ENCODE measurements around the gene CTR9. TPM values are rescaled to one million over a fixed set of nuclear protein-coding genes. Genes with fewer than 3 reads are reported as not detected.
A peak's percentile ranks its signal among the peaks of the same experiment; 100 is the strongest.

Gene CTR9
- total and polyA plus RNA-seq, 4 experiments from 2014 or later = 39.7 to 68.6 (median 58.0) TPM

GRCh38 chr11:10800292-10800691 is 49.2 kb downstream of the CTR9 start:
- POLR2A ChIA-PET (ENCODE audit: partially characterized antibody) = interaction anchor here (1.1 to 15.4 kb wide), 3 partner anchors 7 to 57 kb away, joined by 3 to 263 read pairs (median 33); partner anchors contain the start of genes CTR9, EIF4G2 and ZBED5
- intact Hi-C loops (cut with micrococcal nuclease) = loop anchor here (1.0 kb wide), 1 partner anchor 8 kb away; no protein-coding TSS in a partner anchor
- Histone ChIP-seq H3K27me3 (ENCODE audit: insufficient read depth, low read length) (no peaks in the 10 kb centered on the region), H3K9me3 (ENCODE audit: control insufficient read depth in 1 of 2, low read length in 2 of 2) (no peaks in the 10 kb centered on the region), H3K36me3 (ENCODE audit: insufficient read depth, low read length) (peaks cover 91% of the 10 kb centered on the region), H3K4me3 (ENCODE audit: low read length in 2 of 2) (no peak overlapping the region), H3K27ac (ENCODE audit: low read depth, low read length) (no peak overlapping the region), H3K4me1 (ENCODE audit: insufficient read depth, low read length) (peaks cover 87% of the 10 kb centered on the region)
- Mint-ChIP-seq H3K4me1 (peaks cover 59 to 88% (median 73%) of the 10 kb centered on the region in 4 donors), H3K4me3 (peak overlapping the region in 5 of 8 donors; percentile 28 to 76 (median 43)), H3K27ac (peak overlapping the region; percentile 4 to 80 (median 71)), H3K36me3 (peaks cover 67 to 88% of the 10 kb centered on the region in 2 donors), H3K9me3 (peaks cover 0 to 1% (median 0%) of the 10 kb centered on the region in 8 donors), H3K27me3 (no peaks in the 10 kb centered on the region)
- CTCF ChIA-PET (ENCODE audit: partially characterized antibody) = interaction anchor here (7.1 kb wide), 1 partner anchor 9 kb away, joined by 74 read pairs; no protein-coding TSS in a partner anchor
- DNase-seq = peak in 2 of 5 donors; percentile 22 to 26

GRCh38 chr11:10803676-10804075 is 52.6 kb downstream of the CTR9 start:
- intact Hi-C loops (cut with micrococcal nuclease) = no loop called here
- Mint-ChIP-seq H3K4me1 (peaks cover 54 to 91% (median 73%) of the 10 kb centered on the region in 4 donors), H3K27ac (peak overlapping the region in 4 of 7 donors; percentile 29 to 100 (median 66)), H3K27me3 (peaks cover 0 to under 1% of the 10 kb centered on the region in 2 donors), H3K36me3 (peaks cover 76 to 93% of the 10 kb centered on the region in 2 donors), H3K9me3 (peaks cover 0 to 2% (median 0%) of the 10 kb centered on the region in 8 donors), H3K4me3 (peak overlapping the region in 1 of 8 donors; percentile 5)
- ChIA-PET POLR2A (ENCODE audit: partially characterized antibody) (interaction anchor here (0.9 to 11.7 kb wide), 4 partner anchors 10 to 346 kb away, joined by 3 to 469 read pairs (median 133); partner anchors contain the start of gene ZBED5), CTCF (ENCODE audit: partially characterized antibody) (interaction anchor here (1.1 to 7.1 kb wide), 7 partner anchors 8 to 217 kb away, joined by 3 to 74 read pairs (median 4); no protein-coding TSS in a partner anchor)
- peak overlapping the region; percentile 5 for H3K27ac ChIP-seq (ENCODE audit: low read depth, low read length)
- peaks cover 85% of the 10 kb centered on the region for H3K36me3 ChIP-seq (ENCODE audit: insufficient read depth, low read length)
- H3K4me1 ChIP-seq (ENCODE audit: insufficient read depth, low read length) = peaks cover 87% of the 10 kb centered on the region
- H3K27me3 ChIP-seq (ENCODE audit: insufficient read depth, low read length) = no peaks in the 10 kb centered on the region
- no peak overlapping the region for H3K4me3 ChIP-seq (ENCODE audit: low read length in 2 of 2)
- no peak for DNase-seq
- H3K9me3 ChIP-seq (ENCODE audit: control insufficient read depth in 1 of 2, low read length in 2 of 2) = no peaks in the 10 kb centered on the region

GRCh38 chr11:10805741-10806140 is 54.7 kb downstream of the CTR9 start:
- Histone ChIP-seq H3K4me3 (ENCODE audit: low read length in 2 of 2) (no peak overlapping the region), H3K27ac (ENCODE audit: low read depth, low read length) (peak overlapping the region; percentile 97), H3K36me3 (ENCODE audit: insufficient read depth, low read length) (peaks cover 64% of the 10 kb centered on the region), H3K4me1 (ENCODE audit: insufficient read depth, low read length) (peaks cover 75% of the 10 kb centered on the region), H3K9me3 (ENCODE audit: control insufficient read depth in 1 of 2, low read length in 2 of 2) (no peaks in the 10 kb centered on the region), H3K27me3 (ENCODE audit: insufficient read depth, low read length) (no peaks in the 10 kb centered on the region)
- Mint-ChIP-seq H3K27ac (peak overlapping the region; percentile 74 to 100 (median 91)), H3K36me3 (peaks cover 58 to 77% of the 10 kb centered on the region in 2 donors), H3K27me3 (peaks cover 0 to 3% of the 10 kb centered on the region in 2 donors), H3K4me1 (peaks cover 45 to 86% (median 62%) of the 10 kb centered on the region in 4 donors), H3K9me3 (peaks cover 0 to 5% (median 0%) of the 10 kb centered on the region in 8 donors), H3K4me3 (peak overlapping the region; percentile 17 to 99 (median 56))
- ChIA-PET POLR2A (ENCODE audit: partially characterized antibody) (interaction anchor here (0.9 to 11.7 kb wide), 3 partner anchors 12 to 55 kb away, joined by 3 to 469 read pairs (median 263); partner anchors contain the start of genes CTR9 and ZBED5), CTCF (ENCODE audit: partially characterized antibody) (interaction anchor here (1.5 to 2.7 kb wide), 3 partner anchors 13 to 128 kb away, joined by 4 to 8 read pairs (median 6); no protein-coding TSS in a partner anchor)
- intact Hi-C loops (cut with micrococcal nuclease) = loop anchor here (5.0 kb wide), 4 partner anchors 127 to 1037 kb away; partner anchors contain the start of genes AMPD3, RNF141 and USP47
- DNase-seq = no peak

GRCh38 chr11:10806206-10806605 is 55.2 kb downstream of the CTR9 start:
- CTCF ChIA-PET (ENCODE audit: partially characterized antibody) = interaction anchor here (1.5 to 2.7 kb wide), 3 partner anchors 13 to 128 kb away, joined by 4 to 8 read pairs (median 6); no protein-coding TSS in a partner anchor
- POLR2A ChIA-PET (ENCODE audit: partially characterized antibody) = interaction anchor here (0.9 to 11.7 kb wide), 3 partner anchors 13 to 55 kb away, joined by 3 to 469 read pairs (median 263); partner anchors contain the start of genes CTR9 and ZBED5
- peak overlapping the region; percentile 97 for H3K27ac ChIP-seq (ENCODE audit: low read depth, low read length)
- peaks cover 59% of the 10 kb centered on the region for H3K36me3 ChIP-seq (ENCODE audit: insufficient read depth, low read length)
- no peaks in the 10 kb centered on the region for H3K9me3 ChIP-seq (ENCODE audit: control insufficient read depth in 1 of 2, low read length in 2 of 2)
- peak overlapping the region in 1 of 2 donors; percentile 95 for H3K4me3 ChIP-seq (ENCODE audit: low read length in 2 of 2)
- no peaks in the 10 kb centered on the region for H3K27me3 ChIP-seq (ENCODE audit: insufficient read depth, low read length)
- DNase-seq = no peak
- H3K27ac Mint-ChIP-seq = peak overlapping the region; percentile 92 to 100 (median 98)
- peak overlapping the region; percentile 55 to 99 (median 97) for H3K4me3 Mint-ChIP-seq
- H3K4me1 Mint-ChIP-seq = peaks cover 42 to 81% (median 58%) of the 10 kb centered on the region in 4 donors
- peaks cover 0 to 5% (median 0%) of the 10 kb centered on the region in 8 donors for H3K9me3 Mint-ChIP-seq
- intact Hi-C loops (cut with micrococcal nuclease) = loop anchor here (5.0 kb wide), 4 partner anchors 126 to 1036 kb away; partner anchors contain the start of genes AMPD3, RNF141 and USP47
- H3K4me1 ChIP-seq (ENCODE audit: insufficient read depth, low read length) = peaks cover 70% of the 10 kb centered on the region
- H3K27me3 Mint-ChIP-seq = peaks cover 0 to 3% of the 10 kb centered on the region in 2 donors
- H3K36me3 Mint-ChIP-seq = peaks cover 54 to 73% of the 10 kb centered on the region in 2 donors

GRCh38 chr11:10807493-10808234 is 56.6 kb downstream of the CTR9 start:
- H3K9me3 ChIP-seq (ENCODE audit: control insufficient read depth in 1 of 2, low read length in 2 of 2) = no peaks in the 10 kb centered on the region
- Mint-ChIP-seq H3K9me3 (peaks cover 0 to 5% (median 0%) of the 10 kb centered on the region in 8 donors), H3K4me3 (peak overlapping the region; percentile 94 to 99 (median 97)), H3K27ac (peak overlapping the region; percentile 92 to 100 (median 98)), H3K27me3 (peaks cover 0 to 3% of the 10 kb centered on the region in 2 donors), H3K4me1 (peaks cover 31 to 69% (median 47%) of the 10 kb centered on the region in 4 donors), H3K36me3 (peaks cover 41 to 58% of the 10 kb centered on the region in 2 donors)
- H3K4me3 ChIP-seq (ENCODE audit: low read length in 2 of 2) = peak overlapping the region; percentile 77 to 95
- ChIA-PET POLR2A (ENCODE audit: partially characterized antibody) (interaction anchor here (0.6 to 11.7 kb wide), 16 partner anchors 14 to 1417 kb away, joined by 3 to 469 read pairs (median 18); partner anchors contain the start of genes AMPD3, CTR9, USP47 and WEE1), CTCF (ENCODE audit: partially characterized antibody) (interaction anchor here (0.9 to 2.8 kb wide), 4 partner anchors 16 to 99 kb away, joined by 3 to 26 read pairs (median 10); partner anchors contain the start of gene ZBED5)
- H3K4me1 ChIP-seq (ENCODE audit: insufficient read depth, low read length) = peaks cover 55% of the 10 kb centered on the region
- no peaks in the 10 kb centered on the region for H3K27me3 ChIP-seq (ENCODE audit: insufficient read depth, low read length)
- H3K36me3 ChIP-seq (ENCODE audit: insufficient read depth, low read length) = peaks cover 45% of the 10 kb centered on the region
- intact Hi-C loops (cut with micrococcal nuclease) = loop anchor here (1.0 to 5.0 kb wide), 10 partner anchors 8 to 1347 kb away; partner anchors contain the start of genes AMPD3, RNF141, USP47 and WEE1
- H3K27ac ChIP-seq (ENCODE audit: low read depth, low read length) = peak overlapping the region; percentile 97
- DNase-seq = peak; percentile 43 to 61 (median 50)

GRCh38 chr11:10808235-10808552 is 57.1 kb downstream of the CTR9 start:
- peaks cover 50% of the 10 kb centered on the region for H3K4me1 ChIP-seq (ENCODE audit: insufficient read depth, low read length)
- ChIA-PET POLR2A (ENCODE audit: partially characterized antibody) (interaction anchor here (0.6 to 11.7 kb wide), 39 partner anchors 10 to 1416 kb away, joined by 3 to 469 read pairs (median 6); partner anchors contain the start of genes AMPD3, CTR9, RNF141 and USP47), CTCF (ENCODE audit: partially characterized antibody) (interaction anchor here (0.8 to 3.6 kb wide), 11 partner anchors 10 to 213 kb away, joined by 3 to 35 read pairs (median 6); partner anchors contain the start of gene ZBED5)
- Mint-ChIP-seq H3K27ac (peak overlapping the region; percentile 98 to 100 (median 99)), H3K4me1 (peaks cover 31 to 68% (median 45%) of the 10 kb centered on the region in 4 donors), H3K36me3 (peaks cover 39 to 55% of the 10 kb centered on the region in 2 donors), H3K9me3 (peaks cover 0 to 5% (median 0%) of the 10 kb centered on the region in 8 donors), H3K4me3 (peak overlapping the region; percentile 96 to 99 (median 98)), H3K27me3 (peaks cover 0 to 3% of the 10 kb centered on the region in 2 donors)
- peak overlapping the region; percentile 97 for H3K27ac ChIP-seq (ENCODE audit: low read depth, low read length)
- DNase-seq = peak in 1 of 5 donors; percentile 57
- peaks cover 40% of the 10 kb centered on the region for H3K36me3 ChIP-seq (ENCODE audit: insufficient read depth, low read length)
- intact Hi-C loops (cut with micrococcal nuclease) = loop anchor here (1.0 to 5.0 kb wide), 9 partner anchors 50 to 1347 kb away; partner anchors contain the start of genes AMPD3, RNF141, USP47 and WEE1
- H3K4me3 ChIP-seq (ENCODE audit: low read length in 2 of 2) = peak overlapping the region; percentile 77 to 95
- H3K9me3 ChIP-seq (ENCODE audit: control insufficient read depth in 1 of 2, low read length in 2 of 2) = no peaks in the 10 kb centered on the region
- no peaks in the 10 kb centered on the region for H3K27me3 ChIP-seq (ENCODE audit: insufficient read depth, low read length)
